HepG2 (cell line): Measurements from ENCODE around the gene MYL6. TPM values are rescaled to one million over a fixed set of nuclear protein-coding genes. Genes with fewer than 3 reads are reported as not detected.

ENCODE experiments used
- MED13 ChIP-seq: sonication (generic); formaldehyde crosslinking; IDR thresholded peaks from 2 replicates; pipeline ENCODE4 v1.5.0; 2020; ENCODE audit warnings: missing genetic modification reagents
- MYNN ChIP-seq: sonication (generic); formaldehyde crosslinking; IDR thresholded peaks from 2 replicates; pipeline ENCODE4 v1.4.0; 2020; ENCODE audit warnings: mild to moderate bottlenecking, low read depth, missing genetic modification reagents
- NFIB ChIP-seq: sonication (generic); formaldehyde crosslinking; IDR thresholded peaks from 2 replicates; pipeline ENCODE4 v1.9.0; 2021; ENCODE audit warnings: missing genetic modification reagents, mild to moderate bottlenecking, borderline replicate concordance
- PCBP1 ChIP-seq: fragments of 200-400 bp; formaldehyde crosslinking; IDR thresholded peaks from 2 replicates; pipeline ENCODE4 v1.6.1; 2017; ENCODE audit warnings: mild to moderate bottlenecking, low read depth, low read length, borderline replicate concordance
- POLR2A ChIP-seq, 2 experiments: IDR thresholded peaks; 2 replicates each; pipeline ENCODE4 v1.6.1; 2011; ENCODE audit warnings: low read depth in 2 of 2, low read length in 2 of 2, mild to moderate bottlenecking in 1 of 2, moderate library complexity in 1 of 2; ENCODE audit not compliant: insufficient read depth in 1 of 2
- ZBTB3 ChIP-seq: sonication (generic); formaldehyde crosslinking; IDR thresholded peaks from 2 replicates; pipeline ENCODE4 v1.4.0; 2020; ENCODE audit warnings: low read depth, mild to moderate bottlenecking, moderate library complexity, missing genetic modification reagents, borderline replicate concordance
- ZNF329 ChIP-seq: sonication (generic); formaldehyde crosslinking; IDR thresholded peaks from 2 replicates; pipeline ENCODE4 v1.9.0; 2021; ENCODE audit warnings: low read depth, mild to moderate bottlenecking, missing genetic modification reagents
- polyA plus RNA-seq, 8 experiments: library from polyadenylated mRNA; depleted of rRNA in 3 of 8; stranded (reverse) in 7 of 8; unstranded in 1 of 8; fragments of >200 nt; fragmentation: Illumina TruSeq in 4 of 8; extraction: Trizol in 4 of 8; gene quantifications; 2 replicates each; pipeline versions ENCODE4 v1.2.1 to v1.2.3, GENCODE V29; 2011 to 2016; ENCODE audit warnings: low read depth in 4 of 8, missing spikeins in 1 of 8, mixed read lengths in 1 of 8; ENCODE audit not compliant: insufficient read depth in 1 of 8
- total RNA-seq, 5 experiments: library from RNA; depleted of rRNA; stranded (reverse); fragments of >200 nt; fragmentation: Illumina TruSeq; extraction: Trizol; gene quantifications; 2 replicates each; pipeline ENCODE4 v1.2.3, GENCODE V29; 2016; ENCODE audit warnings: low read depth in 1 of 5
- TF ChIP-seq, protein P1 (sequence below): sonication (generic); formaldehyde crosslinking; IDR thresholded peaks from 2 replicates; pipeline ENCODE4 v1.4.0; 2020; ENCODE audit warnings: missing genetic modification reagents
- TF ChIP-seq, protein P2 (sequence below): sonication (generic); formaldehyde crosslinking; IDR thresholded peaks from 2 replicates; pipeline ENCODE4 v1.8.1; 2022; ENCODE audit warnings: low read depth, mild to moderate bottlenecking, missing genetic modification reagents
- TF ChIP-seq, protein P3 (sequence below): sonication (generic); formaldehyde crosslinking; IDR thresholded peaks from 2 replicates; pipeline ENCODE4 v1.5.0; 2020; ENCODE audit warnings: missing genetic modification reagents

MYL6 gene
- total and polyA plus RNA-seq, 2 of the 13 experiments (the other 11 are each of a cell fraction or from before 2014, with no cell fraction given) = 1,127 to 1,192 TPM

DNA sequence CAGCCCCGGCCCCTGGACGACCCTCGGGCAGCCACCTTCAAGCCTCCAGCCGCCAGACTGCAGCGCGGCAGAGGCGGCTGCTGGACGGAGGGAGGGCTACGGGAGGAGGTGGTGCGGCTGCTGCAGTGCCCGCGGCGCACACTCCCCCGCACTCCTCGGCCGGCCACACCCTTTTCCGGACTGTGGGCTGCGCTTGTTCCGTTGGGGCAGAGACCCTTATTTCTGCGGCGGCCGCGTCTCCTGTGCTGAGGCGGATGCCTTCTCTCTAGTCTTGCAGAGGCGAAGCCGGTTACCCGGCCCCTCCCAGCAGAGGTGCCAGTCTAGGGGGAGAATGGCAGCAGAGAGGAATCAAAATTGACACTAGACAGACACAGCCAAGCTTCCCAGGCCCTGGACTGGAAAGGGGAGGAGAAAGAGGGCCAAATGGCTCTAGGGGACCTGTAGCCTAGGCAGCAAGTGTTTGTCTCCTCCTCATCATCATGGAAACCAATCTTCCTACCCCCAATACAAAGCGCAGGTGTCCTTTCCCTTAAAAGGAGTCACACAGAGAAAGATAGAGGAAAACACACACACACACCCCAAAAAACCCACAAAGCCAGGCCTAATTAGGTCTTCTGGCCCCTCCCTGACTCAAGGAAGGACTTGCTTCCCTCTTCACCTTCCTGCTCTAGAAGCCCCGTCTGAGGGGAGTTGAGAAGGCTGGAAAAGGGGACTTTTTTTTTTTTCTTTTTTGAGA, 28.8 kb upstream of the MYL6 start (continued):
- TF ChIP-seq, protein P1, sequence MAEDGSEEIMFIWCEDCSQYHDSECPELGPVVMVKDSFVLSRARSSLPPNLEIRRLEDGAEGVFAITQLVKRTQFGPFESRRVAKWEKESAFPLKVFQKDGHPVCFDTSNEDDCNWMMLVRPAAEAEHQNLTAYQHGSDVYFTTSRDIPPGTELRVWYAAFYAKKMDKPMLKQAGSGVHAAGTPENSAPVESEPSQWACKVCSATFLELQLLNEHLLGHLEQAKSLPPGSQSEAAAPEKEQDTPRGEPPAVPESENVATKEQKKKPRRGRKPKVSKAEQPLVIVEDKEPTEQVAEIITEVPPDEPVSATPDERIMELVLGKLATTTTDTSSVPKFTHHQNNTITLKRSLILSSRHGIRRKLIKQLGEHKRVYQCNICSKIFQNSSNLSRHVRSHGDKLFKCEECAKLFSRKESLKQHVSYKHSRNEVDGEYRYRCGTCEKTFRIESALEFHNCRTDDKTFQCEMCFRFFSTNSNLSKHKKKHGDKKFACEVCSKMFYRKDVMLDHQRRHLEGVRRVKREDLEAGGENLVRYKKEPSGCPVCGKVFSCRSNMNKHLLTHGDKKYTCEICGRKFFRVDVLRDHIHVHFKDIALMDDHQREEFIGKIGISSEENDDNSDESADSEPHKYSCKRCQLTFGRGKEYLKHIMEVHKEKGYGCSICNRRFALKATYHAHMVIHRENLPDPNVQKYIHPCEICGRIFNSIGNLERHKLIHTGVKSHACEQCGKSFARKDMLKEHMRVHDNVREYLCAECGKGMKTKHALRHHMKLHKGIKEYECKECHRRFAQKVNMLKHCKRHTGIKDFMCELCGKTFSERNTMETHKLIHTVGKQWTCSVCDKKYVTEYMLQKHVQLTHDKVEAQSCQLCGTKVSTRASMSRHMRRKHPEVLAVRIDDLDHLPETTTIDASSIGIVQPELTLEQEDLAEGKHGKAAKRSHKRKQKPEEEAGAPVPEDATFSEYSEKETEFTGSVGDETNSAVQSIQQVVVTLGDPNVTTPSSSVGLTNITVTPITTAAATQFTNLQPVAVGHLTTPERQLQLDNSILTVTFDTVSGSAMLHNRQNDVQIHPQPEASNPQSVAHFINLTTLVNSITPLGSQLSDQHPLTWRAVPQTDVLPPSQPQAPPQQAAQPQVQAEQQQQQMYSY (CRISPR knock-in tag) = no peak
- TF ChIP-seq, protein P2, sequence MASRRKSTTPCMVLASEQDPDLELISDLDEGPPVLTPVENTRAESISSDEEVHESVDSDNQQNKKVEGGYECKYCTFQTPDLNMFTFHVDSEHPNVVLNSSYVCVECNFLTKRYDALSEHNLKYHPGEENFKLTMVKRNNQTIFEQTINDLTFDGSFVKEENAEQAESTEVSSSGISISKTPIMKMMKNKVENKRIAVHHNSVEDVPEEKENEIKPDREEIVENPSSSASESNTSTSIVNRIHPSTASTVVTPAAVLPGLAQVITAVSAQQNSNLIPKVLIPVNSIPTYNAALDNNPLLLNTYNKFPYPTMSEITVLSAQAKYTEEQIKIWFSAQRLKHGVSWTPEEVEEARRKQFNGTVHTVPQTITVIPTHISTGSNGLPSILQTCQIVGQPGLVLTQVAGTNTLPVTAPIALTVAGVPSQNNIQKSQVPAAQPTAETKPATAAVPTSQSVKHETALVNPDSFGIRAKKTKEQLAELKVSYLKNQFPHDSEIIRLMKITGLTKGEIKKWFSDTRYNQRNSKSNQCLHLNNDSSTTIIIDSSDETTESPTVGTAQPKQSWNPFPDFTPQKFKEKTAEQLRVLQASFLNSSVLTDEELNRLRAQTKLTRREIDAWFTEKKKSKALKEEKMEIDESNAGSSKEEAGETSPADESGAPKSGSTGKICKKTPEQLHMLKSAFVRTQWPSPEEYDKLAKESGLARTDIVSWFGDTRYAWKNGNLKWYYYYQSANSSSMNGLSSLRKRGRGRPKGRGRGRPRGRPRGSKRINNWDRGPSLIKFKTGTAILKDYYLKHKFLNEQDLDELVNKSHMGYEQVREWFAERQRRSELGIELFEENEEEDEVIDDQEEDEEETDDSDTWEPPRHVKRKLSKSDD = no peak
- TF ChIP-seq MYNN (CRISPR knock-in tag) (peak; percentile 26; the same call in 1 of the 2 replicates), ZBTB3 (CRISPR knock-in tag) (no peak), MED13 (CRISPR knock-in tag) (no peak), POLR2A (IDR thresholded peaks at IDR 0.05; ENCODE audit: insufficient read depth in 1 of 2, low read depth in 2 of 2, low read length in 2 of 2) (no peak), NFIB (CRISPR knock-in tag) (no peak), ZNF329 (CRISPR knock-in tag) (no peak), PCBP1 (no peak)
- TF ChIP-seq, protein P3, sequence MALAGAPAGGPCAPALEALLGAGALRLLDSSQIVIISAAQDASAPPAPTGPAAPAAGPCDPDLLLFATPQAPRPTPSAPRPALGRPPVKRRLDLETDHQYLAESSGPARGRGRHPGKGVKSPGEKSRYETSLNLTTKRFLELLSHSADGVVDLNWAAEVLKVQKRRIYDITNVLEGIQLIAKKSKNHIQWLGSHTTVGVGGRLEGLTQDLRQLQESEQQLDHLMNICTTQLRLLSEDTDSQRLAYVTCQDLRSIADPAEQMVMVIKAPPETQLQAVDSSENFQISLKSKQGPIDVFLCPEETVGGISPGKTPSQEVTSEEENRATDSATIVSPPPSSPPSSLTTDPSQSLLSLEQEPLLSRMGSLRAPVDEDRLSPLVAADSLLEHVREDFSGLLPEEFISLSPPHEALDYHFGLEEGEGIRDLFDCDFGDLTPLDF (CRISPR knock-in tag) = no peak
